Keratinocyte (primary cell): ENCODE measurements around the gene CACNA1C. TPM values are rescaled to one million over a fixed set of nuclear protein-coding genes. Genes with fewer than 3 reads are reported as not detected.

Experiments used
- DNase-seq: peaks from one replicate; pipeline ENCODE4 v3.0.0-alpha.2; 2011; ENCODE audit warnings: low read depth, missing footprints, low spot score
- FAIRE-seq: peaks from 2 replicates; lab custom pipeline; 2011; peaks lifted over from hg19 to GRCh38; lab: Jason Lieb, UNC
- H2AFZ ChIP-seq: 2 replicates; pipeline ENCODE4 v1.6.0; 2012; ENCODE audit warnings: low read length, control low read depth, inconsistent platforms; ENCODE audit not compliant: control insufficient read depth
- H3K27ac ChIP-seq: 2 replicates; pipeline ENCODE4 v1.5.1; 2011; ENCODE audit warnings: low read length; ENCODE audit not compliant: control insufficient read depth, insufficient read depth
- H3K27me3 ChIP-seq: 3 replicates; pipeline ENCODE4 v1.6.0; 2011; ENCODE audit warnings: low read length; ENCODE audit not compliant: control insufficient read depth, insufficient read depth; ENCODE audit errors: extremely low read depth
- H3K36me3 ChIP-seq, 2 experiments: 2 replicates in 1 of 2; 3 replicates in 1 of 2; pipeline ENCODE4 v1.5.1; 2011; ENCODE audit warnings: low read length in 2 of 2, mild to moderate bottlenecking in 1 of 2; ENCODE audit not compliant: control insufficient read depth in 2 of 2, insufficient read depth in 2 of 2; ENCODE audit errors: extremely low read depth in 1 of 2
- H3K4me1 ChIP-seq: 3 replicates; pipeline ENCODE4 v1.5.1; 2011; ENCODE audit warnings: low read length; ENCODE audit not compliant: control insufficient read depth, insufficient read depth; ENCODE audit errors: extremely low read depth
- H3K4me2 ChIP-seq: 3 replicates; pipeline ENCODE4 v1.6.0; 2011; ENCODE audit warnings: low read depth, low read length; ENCODE audit not compliant: control insufficient read depth, insufficient read depth; ENCODE audit errors: extremely low read depth
- H3K4me3 ChIP-seq, 3 experiments: fragments of 200-600 bp in 1 of 3; sonication (generic) in 1 of 3; 2 replicates in 2 of 3; 3 replicates in 1 of 3; pipeline ENCODE4 v1.5.1; 2011 to 2016; ENCODE audit warnings: low read length in 3 of 3, mild to moderate bottlenecking in 3 of 3, control low read depth in 2 of 3, inconsistent platforms in 1 of 3, low read depth in 1 of 3, mixed read lengths in 1 of 3, mixed run types in 1 of 3, moderate library complexity in 1 of 3; ENCODE audit not compliant: control insufficient read depth in 2 of 3, insufficient read depth in 2 of 3; ENCODE audit errors: extremely low read depth in 1 of 3
- H3K79me2 ChIP-seq: 2 replicates; pipeline ENCODE4 v1.6.0; 2012; ENCODE audit warnings: low read length; ENCODE audit not compliant: control insufficient read depth, insufficient read depth
- H3K9ac ChIP-seq: 3 replicates; pipeline ENCODE4 v1.6.0; 2011; ENCODE audit warnings: low read length; ENCODE audit not compliant: control insufficient read depth, insufficient read depth; ENCODE audit errors: extremely low read depth
- H3K9me1 ChIP-seq: 3 replicates; pipeline ENCODE4 v1.6.0; 2011; ENCODE audit warnings: low read length; ENCODE audit not compliant: control insufficient read depth, insufficient read depth; ENCODE audit errors: extremely low read depth
- H3K9me3 ChIP-seq: 2 replicates; pipeline ENCODE4 v1.5.1; 2012; ENCODE audit warnings: low read depth, low read length; ENCODE audit not compliant: control insufficient read depth
- H4K20me1 ChIP-seq: 3 replicates; pipeline ENCODE4 v1.6.0; 2011; ENCODE audit warnings: low read length; ENCODE audit not compliant: control insufficient read depth, insufficient read depth; ENCODE audit errors: extremely low read depth
- EZH2 ChIP-seq: IDR thresholded peaks from one replicate; pipeline ENCODE4 v1.6.1; 2012; ENCODE audit warnings: inconsistent platforms, mild to moderate bottlenecking, low read length, moderate library complexity
- dilution Hi-C: fragments of 300-500 bp; cut with MboI; formaldehyde crosslinking; loops from one replicate; pipeline ENCODE4 v1.7.0; 2020; ENCODE audit warnings: low sequenced_read_pairs; ENCODE audit not compliant: extremely low pct_ligation_motif_present
- polyA plus RNA-seq, 5 experiments: library from polyadenylated mRNA; depleted of rRNA in 3 of 5; stranded (reverse) in 3 of 5; stranded (forward) in 1 of 5; unstranded in 1 of 5; fragments of >200 nt; gene quantifications; 1 replicate in 1 of 5; 2 replicates in 3 of 5; 3 replicates in 1 of 5; pipeline versions ENCODE4 v1.2.1 to v1.2.3, GENCODE V29; 2011 to 2012; ENCODE audit warnings: missing spikeins in 2 of 5, low read depth in 1 of 5, low replicate concordance in 1 of 5
- TF ChIP-seq, protein P1 (sequence below), 3 experiments: IDR thresholded peaks in 1 of 3; conservative IDR thresholded peaks in 1 of 3; optimal IDR thresholded peaks in 1 of 3; 2 replicates in 2 of 3; 3 replicates in 1 of 3; pipeline versions ENCODE3 to v1.5.1; 2011; ENCODE audit warnings: low read length in 3 of 3, mild to moderate bottlenecking in 3 of 3, moderate library complexity in 2 of 3, control low read depth in 1 of 3, inconsistent platforms in 1 of 3; ENCODE audit not compliant: insufficient read depth in 2 of 3; ENCODE audit errors: extremely low read depth in 1 of 3

Gene CACNA1C
- polyA plus RNA-seq, 1 donor (not counting 4 experiments of a cell fraction or from before 2014, with no cell fraction given): not detected

DNA sequence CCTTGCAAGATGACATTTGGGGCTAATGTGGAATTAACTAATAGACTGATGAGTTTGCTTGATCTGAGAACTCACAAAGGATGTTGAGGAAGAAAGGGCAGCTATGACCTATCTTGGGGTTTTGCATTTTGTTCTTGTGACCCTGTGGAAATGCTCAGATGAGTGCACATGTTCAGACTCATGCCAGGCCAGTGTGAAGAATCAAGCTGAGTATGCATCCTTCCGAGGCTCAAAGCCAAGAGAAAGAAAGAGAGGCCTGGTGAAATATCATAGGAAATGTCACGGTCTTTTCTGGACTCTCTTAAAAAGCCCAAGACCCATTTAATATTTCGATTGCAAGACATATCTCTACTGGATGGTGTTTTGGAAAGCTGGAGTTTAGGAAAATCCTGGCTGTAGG lies 96.3 kb downstream of the CACNA1C start:
- no peak overlapping the region for H3K9ac ChIP-seq

DNA sequence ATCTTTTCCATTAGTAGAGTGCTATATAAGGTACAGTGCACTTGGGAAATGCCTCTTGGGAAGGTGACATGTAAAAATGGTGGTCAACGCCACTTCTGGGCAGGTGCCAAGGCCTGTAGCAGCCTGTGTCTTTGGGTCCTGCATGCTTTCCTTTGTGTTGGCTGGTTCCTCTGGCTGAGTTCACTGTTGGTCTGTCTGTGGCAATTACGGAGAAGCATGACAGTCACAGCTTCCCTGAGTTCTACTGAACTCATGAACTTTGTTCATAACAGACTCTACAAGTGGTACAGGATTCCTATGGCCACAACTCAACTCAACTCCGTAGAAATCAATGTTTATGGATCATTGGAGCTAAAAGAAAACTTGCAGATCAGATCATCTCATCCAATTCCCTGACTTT lies 98.0 kb downstream of the CACNA1C start:
- Histone ChIP-seq H3K4me1 (no peaks in the 10 kb centered on the region), H3K4me3 (no peak overlapping the region)
- FAIRE-seq: no peak

More for the DNA sequence above, 96.3 kb downstream of the CACNA1C start:
- Histone ChIP-seq H2AFZ (no peak overlapping the region), H3K27me3 (peaks cover 2% of the 10 kb centered on the region), H4K20me1 (no peaks in the 10 kb centered on the region), H3K4me3 (no peak overlapping the region), H3K4me1 (no peaks in the 10 kb centered on the region), H3K9me1 (no peaks in the 10 kb centered on the region), H3K4me2 (no peak overlapping the region), H3K9me3 (no peaks in the 10 kb centered on the region), H3K27ac (no peak overlapping the region), H3K79me2 (no peaks in the 10 kb centered on the region), H3K36me3 (no peaks in the 10 kb centered on the region)
- no peak for TF ChIP-seq EZH2
- TF ChIP-seq, protein P1, sequence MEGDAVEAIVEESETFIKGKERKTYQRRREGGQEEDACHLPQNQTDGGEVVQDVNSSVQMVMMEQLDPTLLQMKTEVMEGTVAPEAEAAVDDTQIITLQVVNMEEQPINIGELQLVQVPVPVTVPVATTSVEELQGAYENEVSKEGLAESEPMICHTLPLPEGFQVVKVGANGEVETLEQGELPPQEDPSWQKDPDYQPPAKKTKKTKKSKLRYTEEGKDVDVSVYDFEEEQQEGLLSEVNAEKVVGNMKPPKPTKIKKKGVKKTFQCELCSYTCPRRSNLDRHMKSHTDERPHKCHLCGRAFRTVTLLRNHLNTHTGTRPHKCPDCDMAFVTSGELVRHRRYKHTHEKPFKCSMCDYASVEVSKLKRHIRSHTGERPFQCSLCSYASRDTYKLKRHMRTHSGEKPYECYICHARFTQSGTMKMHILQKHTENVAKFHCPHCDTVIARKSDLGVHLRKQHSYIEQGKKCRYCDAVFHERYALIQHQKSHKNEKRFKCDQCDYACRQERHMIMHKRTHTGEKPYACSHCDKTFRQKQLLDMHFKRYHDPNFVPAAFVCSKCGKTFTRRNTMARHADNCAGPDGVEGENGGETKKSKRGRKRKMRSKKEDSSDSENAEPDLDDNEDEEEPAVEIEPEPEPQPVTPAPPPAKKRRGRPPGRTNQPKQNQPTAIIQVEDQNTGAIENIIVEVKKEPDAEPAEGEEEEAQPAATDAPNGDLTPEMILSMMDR (optimal IDR thresholded peaks at IDR 0.05 in 1 of 3, IDR thresholded peaks at IDR 0.05 in 1 of 3, conservative IDR thresholded peaks at IDR 0.05 in 1 of 3; ENCODE audit: extremely low read depth in 1 of 3, insufficient read depth in 2 of 3, low read length in 3 of 3): no peak
- dilution Hi-C loops: no loop called here
- FAIRE-seq: no peak
- DNase-seq: no peak

More for the DNA sequence above, 98.0 kb downstream of the CACNA1C start:
- no peaks in the 10 kb centered on the region for H3K36me3 ChIP-seq
- DNase-seq: no peak
- no peak overlapping the region for H3K27ac ChIP-seq
- no peak overlapping the region for H3K4me2 ChIP-seq
- H3K9me1 ChIP-seq: no peaks in the 10 kb centered on the region
- no peak overlapping the region for H3K9ac ChIP-seq
- H3K79me2 ChIP-seq: no peaks in the 10 kb centered on the region
- H2AFZ ChIP-seq: no peak overlapping the region
- H3K27me3 ChIP-seq: peaks cover 2% of the 10 kb centered on the region
- no peaks in the 10 kb centered on the region for H4K20me1 ChIP-seq
- TF ChIP-seq, protein P1 (optimal IDR thresholded peaks at IDR 0.05 in 1 of 3, IDR thresholded peaks at IDR 0.05 in 1 of 3, conservative IDR thresholded peaks at IDR 0.05 in 1 of 3; ENCODE audit: extremely low read depth in 1 of 3, insufficient read depth in 2 of 3, low read length in 3 of 3): no peak
- no peak for TF ChIP-seq EZH2
- no peaks in the 10 kb centered on the region for H3K9me3 ChIP-seq
- dilution Hi-C loops: no loop called here
